ENCODE results near the gene PAX5.

DNA sequence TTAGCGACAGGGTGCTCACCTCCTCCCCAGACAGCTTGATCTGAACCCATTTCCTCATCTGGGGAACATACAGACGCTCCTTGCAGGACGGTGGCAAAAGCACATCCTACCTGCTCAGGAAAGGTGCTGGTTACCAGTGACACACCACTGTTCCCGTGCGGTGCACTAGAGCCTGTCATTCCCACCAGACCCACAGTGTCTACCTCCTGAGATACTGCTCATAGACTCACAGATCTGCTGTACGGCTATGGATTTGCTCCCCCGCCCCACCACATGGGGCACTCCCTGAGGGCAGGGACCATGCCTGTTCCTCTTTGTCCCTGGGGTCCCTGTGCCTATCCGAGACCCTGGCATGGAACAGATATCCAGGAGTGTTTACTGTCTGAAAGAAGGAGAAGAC, 208.9 kb downstream of the PAX5 start:
- TF ChIP-seq, protein P1, sequence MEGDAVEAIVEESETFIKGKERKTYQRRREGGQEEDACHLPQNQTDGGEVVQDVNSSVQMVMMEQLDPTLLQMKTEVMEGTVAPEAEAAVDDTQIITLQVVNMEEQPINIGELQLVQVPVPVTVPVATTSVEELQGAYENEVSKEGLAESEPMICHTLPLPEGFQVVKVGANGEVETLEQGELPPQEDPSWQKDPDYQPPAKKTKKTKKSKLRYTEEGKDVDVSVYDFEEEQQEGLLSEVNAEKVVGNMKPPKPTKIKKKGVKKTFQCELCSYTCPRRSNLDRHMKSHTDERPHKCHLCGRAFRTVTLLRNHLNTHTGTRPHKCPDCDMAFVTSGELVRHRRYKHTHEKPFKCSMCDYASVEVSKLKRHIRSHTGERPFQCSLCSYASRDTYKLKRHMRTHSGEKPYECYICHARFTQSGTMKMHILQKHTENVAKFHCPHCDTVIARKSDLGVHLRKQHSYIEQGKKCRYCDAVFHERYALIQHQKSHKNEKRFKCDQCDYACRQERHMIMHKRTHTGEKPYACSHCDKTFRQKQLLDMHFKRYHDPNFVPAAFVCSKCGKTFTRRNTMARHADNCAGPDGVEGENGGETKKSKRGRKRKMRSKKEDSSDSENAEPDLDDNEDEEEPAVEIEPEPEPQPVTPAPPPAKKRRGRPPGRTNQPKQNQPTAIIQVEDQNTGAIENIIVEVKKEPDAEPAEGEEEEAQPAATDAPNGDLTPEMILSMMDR (conservative IDR thresholded peaks at IDR 0.05 in 1 of 2, IDR thresholded peaks at IDR 0.05 in 1 of 2; ENCODE audit: low read depth in 1 of 2, low read length in 2 of 2) = no peak
- no peak for TF ChIP-seq EZH2 (IDR thresholded peaks at IDR 0.05; ENCODE audit: low read length, missing control alignments)
